SJCRH30 (cell line): ENCODE results near the gene SLC17A2. TPM values are rescaled to one million over a fixed set of nuclear protein-coding genes. Genes with fewer than 3 reads are reported as not detected.

Source experiments
- DNase-seq, 2 experiments: peaks; one replicate each; pipeline ENCODE4 v3.0.0-alpha.2; 2015 to 2020
- H3K27ac ChIP-seq: fragments of 250-450 bp; sonication (Bioruptor Pico); 2 replicates; pipeline ENCODE4 v1.5.1; 2020; ENCODE audit warnings: mild to moderate bottlenecking, moderate library complexity
- H3K27me3 ChIP-seq: fragments of 250-450 bp; sonication (Bioruptor Pico); 2 replicates; pipeline ENCODE4 v1.5.1; 2020; ENCODE audit warnings: mild to moderate bottlenecking, moderate library complexity
- H3K36me3 ChIP-seq: fragments of 250-450 bp; sonication (Bioruptor Pico); 2 replicates; pipeline ENCODE4 v1.5.1; 2020; ENCODE audit warnings: mild to moderate bottlenecking, moderate library complexity
- H3K4me1 ChIP-seq: fragments of 250-450 bp; sonication (Bioruptor Pico); 2 replicates; pipeline ENCODE4 v1.5.1; 2020; ENCODE audit warnings: mild to moderate bottlenecking, moderate library complexity
- H3K4me3 ChIP-seq: fragments of 250-450 bp; sonication (Bioruptor Pico); 2 replicates; pipeline ENCODE4 v1.5.1; 2020; ENCODE audit warnings: mild to moderate bottlenecking, moderate library complexity
- H3K9me3 ChIP-seq: fragments of 250-450 bp; sonication (Bioruptor Pico); replicated peaks from 2 replicates; pipeline ENCODE4 v1.5.1; 2020; ENCODE audit warnings: mild to moderate bottlenecking, moderate library complexity
- total RNA-seq: library from RNA; depleted of rRNA; stranded (reverse); fragments of >200 nt; shearing (Covaris generic); gene quantifications from 2 replicates; pipeline ENCODE4 v1.2.3, GENCODE V29; 2014

The SLC17A2 gene
- total RNA-seq, 1 experiment from 2014 or later, result not detected

DNA sequence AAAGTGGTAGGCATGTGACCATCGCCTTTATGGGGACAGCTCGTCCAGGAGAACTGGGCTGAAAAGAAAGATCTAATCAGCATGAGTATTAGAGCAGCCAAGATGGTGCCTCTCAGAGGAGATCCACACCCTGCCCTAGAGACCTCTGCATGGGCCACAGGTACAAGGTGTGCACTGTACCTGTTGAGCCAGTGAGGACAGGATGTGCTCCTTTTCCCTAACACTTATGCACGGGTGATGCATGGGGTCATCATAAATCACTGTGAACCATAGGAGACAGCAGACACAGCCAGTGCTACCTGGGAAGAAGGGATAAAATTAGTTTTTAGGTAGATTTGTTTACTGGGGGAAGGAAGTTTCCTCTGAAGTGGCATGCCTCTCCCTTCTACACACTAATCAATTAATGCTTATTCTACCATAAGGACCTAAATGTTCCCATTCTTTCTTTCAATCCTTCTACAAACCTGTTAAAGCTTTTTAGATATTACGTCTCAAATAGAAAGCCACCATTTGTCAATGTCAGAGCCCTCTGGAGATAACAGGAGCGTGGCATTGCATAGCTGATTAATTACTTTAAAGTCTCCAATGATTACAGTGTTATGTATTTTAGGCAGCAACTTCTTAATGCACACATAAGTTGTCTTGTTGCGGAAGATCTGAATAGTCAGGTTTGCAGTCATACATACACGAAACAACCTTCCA lies 13.6 kb downstream of the SLC17A2 start:
- no peaks in the 10 kb centered on the region for H3K27me3 ChIP-seq
- H3K4me3 ChIP-seq, result no peak overlapping the region
- no peak overlapping the region for H3K27ac ChIP-seq
- H3K4me1 ChIP-seq, result no peaks in the 10 kb centered on the region
- no peaks in the 10 kb centered on the region for H3K36me3 ChIP-seq
- DNase-seq, result no peak
- H3K9me3 ChIP-seq, result no peaks in the 10 kb centered on the region

DNA sequence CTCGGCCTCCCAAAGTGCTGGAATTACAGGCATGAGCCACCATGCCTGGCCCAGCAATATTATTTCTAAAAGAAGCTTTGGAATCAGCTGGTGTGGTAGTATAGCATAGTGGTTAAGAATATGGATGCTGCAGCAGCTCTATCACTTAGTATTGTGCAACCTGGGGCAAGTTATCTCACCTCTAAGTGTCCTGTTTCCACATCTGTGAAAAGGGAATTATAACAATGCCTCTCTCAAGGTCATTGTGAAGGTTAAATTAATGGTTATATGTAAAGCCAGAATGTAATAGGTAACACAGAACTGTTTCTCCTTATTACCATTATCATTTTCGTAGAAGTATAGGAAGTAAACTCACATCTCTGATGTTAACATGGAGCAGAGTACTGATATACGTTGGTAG lies 14.2 kb downstream of the SLC17A2 start:
- Histone ChIP-seq H3K4me1 (no peaks in the 10 kb centered on the region), H3K27me3 (no peaks in the 10 kb centered on the region), H3K9me3 (no peaks in the 10 kb centered on the region), H3K4me3 (no peak overlapping the region), H3K36me3 (no peaks in the 10 kb centered on the region), H3K27ac (no peak overlapping the region)
- no peak for DNase-seq

DNA sequence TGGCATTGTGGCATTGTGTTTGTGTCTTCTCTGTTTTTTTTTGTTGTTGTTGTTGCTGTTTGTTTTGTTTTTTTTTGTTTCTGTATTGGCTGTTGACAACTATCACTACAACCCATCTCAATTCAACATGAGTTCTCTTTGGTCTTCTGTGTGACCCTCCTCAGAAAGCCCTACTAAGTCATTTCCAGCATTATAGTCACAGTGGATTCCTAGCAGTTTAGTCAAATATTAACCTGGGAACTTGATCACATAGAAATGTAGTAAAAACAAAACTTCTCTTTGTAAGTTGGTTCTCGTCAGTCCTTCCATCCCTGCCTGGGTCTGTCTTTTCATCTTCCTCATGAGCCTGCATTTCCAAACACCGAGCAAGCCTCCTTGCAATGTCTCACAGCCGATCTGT lies 16.8 kb downstream of the SLC17A2 start:
- no peak overlapping the region for H3K27ac ChIP-seq
- H3K27me3 ChIP-seq, result no peaks in the 10 kb centered on the region
- H3K36me3 ChIP-seq, result no peaks in the 10 kb centered on the region
- H3K4me3 ChIP-seq, result no peak overlapping the region
- DNase-seq, result no peak
- H3K4me1 ChIP-seq, result no peaks in the 10 kb centered on the region
- no peaks in the 10 kb centered on the region for H3K9me3 ChIP-seq

DNA sequence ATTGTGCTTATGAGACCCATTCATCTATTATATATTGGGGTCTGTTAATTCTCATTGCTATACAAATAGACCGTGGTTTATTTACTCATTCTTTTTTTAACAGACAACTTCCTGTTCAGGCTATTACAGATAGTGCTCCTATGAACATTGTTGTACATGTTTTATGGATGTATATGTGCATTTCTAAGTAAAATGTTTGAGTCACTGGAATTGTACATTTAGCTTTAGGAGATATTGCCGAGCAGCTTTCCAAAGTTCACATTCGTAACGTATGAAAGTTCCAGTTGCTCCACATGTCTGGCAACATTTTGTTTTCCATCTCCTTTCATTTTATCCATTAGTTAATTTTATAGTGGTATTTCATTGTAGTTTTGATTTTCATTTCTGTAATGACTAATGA lies 19.1 kb downstream of the SLC17A2 start:
- H3K27me3 ChIP-seq, result no peaks in the 10 kb centered on the region
- H3K36me3 ChIP-seq, result no peaks in the 10 kb centered on the region
- H3K27ac ChIP-seq, result no peak overlapping the region
- DNase-seq, result no peak
- no peak overlapping the region for H3K4me3 ChIP-seq
- H3K4me1 ChIP-seq, result no peaks in the 10 kb centered on the region
- H3K9me3 ChIP-seq, result no peaks in the 10 kb centered on the region

DNA sequence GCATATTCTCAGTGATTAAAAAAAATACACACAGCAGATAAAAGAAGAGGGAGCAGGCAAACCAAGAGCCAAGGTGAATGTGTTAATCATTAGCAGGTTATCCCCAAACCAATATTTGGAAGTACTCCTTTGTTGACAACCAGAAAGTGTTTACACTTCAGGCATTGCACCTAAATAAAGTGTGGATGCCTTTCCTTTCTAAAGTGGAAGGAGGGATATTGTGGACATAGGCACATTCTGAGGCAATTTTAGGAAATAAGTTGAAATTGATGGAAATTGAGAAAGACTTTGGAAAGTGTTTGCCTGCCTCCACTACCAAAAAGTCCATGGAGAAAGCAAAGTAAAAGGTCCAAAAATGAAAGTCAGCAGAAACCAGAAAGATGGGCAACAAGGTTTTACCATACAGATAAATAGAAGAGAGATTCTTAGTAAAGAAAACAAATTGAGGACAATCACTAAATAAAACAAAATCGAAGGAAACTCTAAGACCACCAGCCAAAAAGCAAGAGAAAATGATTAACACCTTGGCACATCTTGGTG lies 22.9 kb downstream of the SLC17A2 start:
- Histone ChIP-seq H3K36me3 (no peaks in the 10 kb centered on the region), H3K9me3 (no peaks in the 10 kb centered on the region), H3K27ac (no peak overlapping the region), H3K4me3 (no peak overlapping the region), H3K4me1 (no peaks in the 10 kb centered on the region), H3K27me3 (no peaks in the 10 kb centered on the region)
- DNase-seq, result no peak

DNA sequence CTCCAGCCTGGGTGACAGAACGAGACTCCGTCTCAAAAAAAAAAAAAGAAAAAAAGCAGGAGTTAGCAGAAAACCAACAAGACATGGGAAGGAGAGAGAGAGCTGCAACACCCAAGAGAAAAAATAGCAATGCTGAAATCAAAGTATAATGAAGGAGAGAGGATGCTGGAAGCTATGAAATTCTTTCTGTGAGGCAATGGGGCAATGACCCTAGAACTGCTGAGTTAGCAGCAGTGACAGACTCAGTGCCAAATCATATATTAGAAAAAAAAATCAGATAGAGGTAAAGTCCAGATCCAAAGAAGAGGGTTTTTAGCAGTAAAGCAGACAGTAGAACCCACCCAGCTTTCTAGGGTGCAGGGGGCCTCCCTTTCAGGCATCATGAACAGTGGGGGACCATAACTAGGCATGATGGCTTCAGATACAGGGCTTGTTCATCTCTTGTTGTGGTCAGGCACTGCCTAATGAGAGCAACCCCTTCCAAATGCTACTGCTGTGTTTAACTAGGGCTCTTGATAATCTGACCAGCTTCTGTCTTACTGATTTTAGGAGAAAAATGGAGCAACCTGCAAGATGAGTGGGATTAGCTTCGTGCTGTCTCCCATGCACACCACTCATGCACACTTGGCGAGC lies 26.9 kb downstream of the SLC17A2 start:
- Histone ChIP-seq H3K4me3 (no peak overlapping the region), H3K9me3 (no peaks in the 10 kb centered on the region), H3K27ac (no peak overlapping the region)

DNA sequence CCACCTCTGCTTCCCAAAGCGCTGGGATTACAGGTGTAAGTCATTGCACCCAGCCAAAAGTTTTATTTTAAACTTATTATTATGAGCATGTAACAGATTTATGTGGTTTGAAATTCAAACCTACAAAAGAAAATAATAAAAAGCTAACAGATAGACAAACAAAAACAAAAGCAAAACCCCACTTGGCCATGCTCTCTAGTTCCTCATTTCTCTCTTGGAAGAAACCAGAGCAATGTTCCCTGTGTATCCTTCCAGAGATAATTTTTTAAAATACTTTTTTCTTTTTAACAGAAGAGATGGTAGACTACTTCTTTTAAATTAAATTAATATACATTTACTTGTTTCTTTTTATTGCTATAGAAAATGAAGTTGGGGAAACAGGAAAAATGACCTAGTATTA lies 28.4 kb downstream of the SLC17A2 start:
- H3K36me3 ChIP-seq, result no peaks in the 10 kb centered on the region
- H3K27me3 ChIP-seq, result no peaks in the 10 kb centered on the region
- DNase-seq, result no peak
- H3K4me1 ChIP-seq, result no peaks in the 10 kb centered on the region; the same call in 1 of the 2 replicates
- H3K4me3 ChIP-seq, result no peak overlapping the region
- no peak overlapping the region for H3K27ac ChIP-seq
- H3K9me3 ChIP-seq, result no peaks in the 10 kb centered on the region

More for the DNA sequence above, 26.9 kb downstream of the SLC17A2 start:
- DNase-seq, result no peak
- Histone ChIP-seq H3K36me3 (no peaks in the 10 kb centered on the region), H3K27me3 (no peaks in the 10 kb centered on the region), H3K4me1 (no peaks in the 10 kb centered on the region; the same call in 1 of the 2 replicates)

DNA sequence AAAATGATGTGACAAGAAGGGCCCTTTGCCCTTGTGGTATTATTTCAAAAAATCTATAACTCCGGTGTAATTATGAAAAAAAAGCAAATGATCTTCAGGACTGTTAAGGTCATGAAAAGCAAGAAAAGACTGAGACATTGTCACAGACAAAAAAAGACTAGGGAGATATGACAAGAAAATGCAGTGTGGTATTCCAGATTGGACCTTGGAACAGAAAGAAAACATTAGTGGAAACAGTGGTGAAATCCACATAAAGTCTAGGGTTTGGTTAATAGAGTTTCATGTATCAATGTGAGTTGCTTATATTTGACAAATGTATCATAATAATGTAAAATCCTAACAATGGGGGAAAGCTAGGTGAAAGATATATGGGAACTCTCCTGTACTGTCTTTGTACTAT lies 29.6 kb downstream of the SLC17A2 start:
- no peak overlapping the region for H3K27ac ChIP-seq
- H3K9me3 ChIP-seq, result no peaks in the 10 kb centered on the region
- no peaks in the 10 kb centered on the region for H3K36me3 ChIP-seq
- H3K4me3 ChIP-seq, result no peak overlapping the region
- DNase-seq, result no peak
- no peaks in the 10 kb centered on the region; the same call in 1 of the 2 replicates for H3K4me1 ChIP-seq
- H3K27me3 ChIP-seq, result no peaks in the 10 kb centered on the region

DNA sequence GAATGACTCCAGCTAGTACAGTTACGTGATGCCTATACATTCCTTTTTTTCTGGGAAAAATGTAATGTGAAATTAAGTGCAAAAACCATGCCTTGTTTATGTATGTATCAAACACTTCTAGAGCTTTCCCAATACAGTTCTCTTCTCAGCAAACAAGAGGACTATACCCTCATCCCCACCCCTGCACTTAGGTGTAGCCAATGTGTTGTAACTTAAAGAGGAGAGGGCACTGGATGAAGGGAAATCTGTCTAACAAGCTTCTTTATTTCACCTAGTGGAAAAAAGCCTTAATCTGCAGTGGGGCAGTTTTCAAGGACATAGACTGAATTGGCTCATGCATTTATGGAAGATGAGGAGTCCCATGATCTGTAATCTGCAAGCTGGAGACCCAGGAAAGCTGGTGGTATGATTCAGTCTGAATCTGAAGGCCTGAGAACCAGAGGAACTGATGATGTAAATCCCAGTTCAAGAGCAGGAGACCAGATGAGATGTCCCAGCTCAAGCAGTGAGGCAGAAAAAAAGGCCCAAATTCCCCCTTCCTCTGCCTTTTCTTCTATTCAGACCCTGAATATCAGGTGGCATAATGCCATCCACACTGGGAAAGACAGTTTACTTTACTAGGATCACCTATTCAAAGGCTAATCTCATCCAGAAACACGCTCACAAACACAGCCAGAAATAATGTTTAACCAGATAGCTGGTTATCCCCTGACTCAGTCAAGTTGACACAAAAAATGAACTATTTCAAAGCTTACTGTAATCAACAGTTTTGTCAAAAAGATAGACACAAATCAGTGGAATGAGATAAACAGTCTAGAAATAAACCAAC lies 30.7 kb downstream of the SLC17A2 start:
- Histone ChIP-seq H3K27me3 (no peaks in the 10 kb centered on the region), H3K9me3 (no peaks in the 10 kb centered on the region), H3K4me1 (no peaks in the 10 kb centered on the region; the same call in 1 of the 2 replicates), H3K27ac (no peak overlapping the region), H3K4me3 (no peak overlapping the region), H3K36me3 (no peaks in the 10 kb centered on the region)
- DNase-seq, result no peak

DNA sequence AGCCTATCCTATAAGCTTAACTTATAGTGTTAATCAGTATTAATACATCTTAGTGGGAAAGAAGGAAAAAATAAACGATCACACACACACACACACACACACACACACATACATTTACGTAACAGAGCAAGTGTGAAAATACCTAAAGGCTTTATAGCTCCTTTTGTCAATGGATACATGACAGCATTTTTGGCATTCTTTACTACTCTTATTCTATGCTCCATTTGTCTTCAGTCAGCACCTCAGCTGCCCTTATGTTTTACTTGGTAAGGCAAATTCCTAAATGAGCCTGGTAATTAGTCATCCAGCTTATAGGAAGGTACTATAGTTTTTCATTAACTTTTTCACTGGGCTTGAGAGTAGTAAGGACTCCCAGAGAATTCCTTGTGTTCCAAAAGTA lies 31.4 kb downstream of the SLC17A2 start:
- Histone ChIP-seq H3K27ac (no peak overlapping the region), H3K9me3 (no peaks in the 10 kb centered on the region), H3K4me3 (no peak overlapping the region), H3K4me1 (no peaks in the 10 kb centered on the region; the same call in 1 of the 2 replicates), H3K27me3 (no peaks in the 10 kb centered on the region), H3K36me3 (no peaks in the 10 kb centered on the region)
- no peak for DNase-seq

DNA sequence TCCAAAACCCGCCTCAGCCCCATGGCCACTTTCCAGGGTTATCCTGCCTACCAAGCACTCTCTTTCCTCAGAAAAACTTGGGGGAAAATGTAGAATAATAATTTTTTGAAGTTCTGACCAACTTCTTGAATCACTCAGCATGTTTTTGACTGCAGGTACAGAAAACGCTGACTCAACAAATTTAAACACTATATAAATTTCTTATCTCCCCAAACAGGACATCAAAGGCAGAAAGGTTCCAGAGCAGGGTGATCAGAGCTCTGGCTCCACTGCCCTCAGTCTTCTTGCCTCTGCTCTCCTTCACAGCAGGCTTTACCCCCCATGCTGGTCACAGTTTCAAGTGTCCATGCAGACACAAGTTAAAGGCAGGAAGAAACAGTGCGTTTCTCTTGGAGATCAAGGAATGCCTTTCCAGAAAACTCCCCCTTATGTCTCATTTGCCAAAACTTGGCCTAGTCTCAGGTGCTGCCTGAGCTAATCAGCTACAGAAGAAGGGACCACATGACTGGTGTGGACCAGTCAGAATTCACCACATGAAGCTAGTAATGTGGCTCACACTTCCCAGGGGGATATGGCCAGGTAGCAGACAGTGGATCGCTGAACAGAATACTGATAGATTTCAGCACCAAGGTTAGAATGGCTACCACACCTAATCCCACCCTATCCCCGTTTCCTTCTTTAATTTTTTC lies 32.1 kb downstream of the SLC17A2 start:
- no peak overlapping the region for H3K4me3 ChIP-seq
- H3K9me3 ChIP-seq, result no peaks in the 10 kb centered on the region
- H3K4me1 ChIP-seq, result no peaks in the 10 kb centered on the region; the same call in 1 of the 2 replicates
- H3K27me3 ChIP-seq, result no peaks in the 10 kb centered on the region
- no peak overlapping the region for H3K27ac ChIP-seq
- H3K36me3 ChIP-seq, result no peaks in the 10 kb centered on the region
- DNase-seq, result no peak

DNA sequence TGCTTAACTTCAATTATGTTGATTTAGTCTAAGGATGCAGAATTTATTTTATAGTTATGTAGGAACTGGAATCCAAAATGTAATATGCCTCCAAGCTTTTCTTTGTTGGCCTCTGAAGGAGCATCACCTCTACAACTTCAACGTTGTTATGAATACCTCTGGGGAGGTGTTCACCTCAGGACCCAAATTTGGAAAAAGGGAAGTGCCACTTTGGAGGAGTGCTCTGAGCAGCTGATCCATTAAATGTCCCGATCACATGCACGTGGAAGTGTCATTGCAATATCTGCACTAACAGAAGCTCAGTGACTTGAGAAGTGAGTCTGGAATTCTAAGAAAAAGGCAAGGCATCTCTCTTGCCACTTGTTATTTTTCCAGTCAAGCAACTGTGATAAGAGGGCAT lies 34.2 kb downstream of the SLC17A2 start:
- Histone ChIP-seq H3K9me3 (no peaks in the 10 kb centered on the region), H3K4me1 (no peaks in the 10 kb centered on the region; the same call in 1 of the 2 replicates), H3K27ac (no peak overlapping the region), H3K27me3 (no peaks in the 10 kb centered on the region), H3K4me3 (no peak overlapping the region), H3K36me3 (no peaks in the 10 kb centered on the region)
- no peak for DNase-seq

DNA sequence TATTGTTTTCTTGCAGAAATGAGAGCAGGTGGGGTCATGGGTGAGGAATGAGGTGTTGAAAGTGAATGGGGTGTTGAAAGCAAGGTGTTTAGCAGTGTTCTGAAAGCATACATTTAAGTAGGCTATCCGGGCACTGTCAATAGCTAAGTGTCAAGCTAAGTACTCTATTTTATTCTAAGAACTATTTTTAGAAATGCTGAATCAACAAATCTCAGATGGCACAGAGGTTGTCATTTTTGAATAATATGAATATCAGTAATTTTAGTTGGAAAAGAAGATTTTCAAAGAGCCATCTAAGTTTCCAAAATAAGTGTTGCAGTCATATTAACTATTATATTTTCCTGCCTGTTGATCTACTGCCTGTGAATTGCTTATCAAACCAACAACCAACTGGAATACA lies 34.7 kb downstream of the SLC17A2 start:
- no peak overlapping the region for H3K27ac ChIP-seq
- no peaks in the 10 kb centered on the region; the same call in 1 of the 2 replicates for H3K4me1 ChIP-seq
- no peaks in the 10 kb centered on the region for H3K36me3 ChIP-seq
- DNase-seq, result no peak
- no peaks in the 10 kb centered on the region for H3K27me3 ChIP-seq
- no peak overlapping the region for H3K4me3 ChIP-seq
- no peaks in the 10 kb centered on the region for H3K9me3 ChIP-seq

DNA sequence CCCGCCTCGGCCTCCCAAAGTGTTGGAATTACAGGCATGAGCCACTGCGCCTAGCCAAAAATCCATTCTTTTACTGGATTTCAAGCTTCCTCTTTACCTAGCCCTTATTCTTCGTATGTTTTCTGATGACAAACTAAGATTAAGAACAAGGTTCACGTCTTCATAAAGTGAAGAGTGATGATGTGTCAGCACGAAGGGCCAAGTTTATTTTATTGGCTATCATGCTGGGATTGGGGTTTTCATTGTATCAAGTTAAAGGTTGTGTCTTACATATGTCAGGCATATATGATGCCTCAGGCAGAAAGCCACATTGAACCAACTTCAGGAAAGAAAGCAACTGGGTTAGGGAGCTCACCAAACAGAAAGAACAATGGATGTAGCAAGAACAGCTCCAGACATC lies 36.7 kb downstream of the SLC17A2 start:
- no peak overlapping the region for H3K27ac ChIP-seq
- H3K4me3 ChIP-seq, result no peak overlapping the region
- DNase-seq, result no peak
- no peaks in the 10 kb centered on the region for H3K9me3 ChIP-seq
- H3K36me3 ChIP-seq, result no peaks in the 10 kb centered on the region
- no peaks in the 10 kb centered on the region for H3K27me3 ChIP-seq
- no peaks in the 10 kb centered on the region for H3K4me1 ChIP-seq
